Measurements from ENCODE around the gene WSCD1.

Gene WSCD1

GRCh38 chr17:6085812-6086211 is 15.6 kb downstream of the WSCD1 start:
- no peak for DNase-seq (ENCODE audit: low read depth in 2 of 2)

- no peak for DNase-seq (ENCODE audit: low read depth in 2 of 2)
These were observed 16.6 kb downstream of the WSCD1 start for GRCh38 chr17:6086603-6087400.

- no peak for DNase-seq (ENCODE audit: low read depth in 2 of 2)
These were observed 18.0 kb downstream of the WSCD1 start for GRCh38 chr17:6088141-6088540.

GRCh38 chr17:6090253-6090652 is 20.1 kb downstream of the WSCD1 start:
- no peak for DNase-seq (ENCODE audit: low read depth in 2 of 2)

- DNase-seq (ENCODE audit: low read depth in 2 of 2) = no peak
These were observed 22.2 kb downstream of the WSCD1 start for GRCh38 chr17:6092182-6092902.

- no peak for DNase-seq (ENCODE audit: low read depth in 2 of 2)
These were observed 22.8 kb downstream of the WSCD1 start for GRCh38 chr17:6092903-6093468.

- DNase-seq (ENCODE audit: low read depth in 2 of 2) = no peak
These were observed 24.3 kb downstream of the WSCD1 start for GRCh38 chr17:6094453-6094852.

GRCh38 chr17:6094926-6095325 is 24.7 kb downstream of the WSCD1 start:
- DNase-seq (ENCODE audit: low read depth in 2 of 2) = no peak

- DNase-seq (ENCODE audit: low read depth in 2 of 2) = no peak
These were observed 25.3 kb downstream of the WSCD1 start for GRCh38 chr17:6095501-6095900.

- DNase-seq (ENCODE audit: low read depth in 2 of 2) = no peak
These were observed 26.2 kb downstream of the WSCD1 start for GRCh38 chr17:6096201-6097004.

- no peak for DNase-seq (ENCODE audit: low read depth in 2 of 2)
These were observed 26.8 kb downstream of the WSCD1 start for GRCh38 chr17:6097005-6097279.

- no peak for DNase-seq (ENCODE audit: low read depth in 2 of 2)
These were observed 28.1 kb downstream of the WSCD1 start for GRCh38 chr17:6098050-6098822.

- no peak for DNase-seq (ENCODE audit: low read depth in 2 of 2)
These were observed 28.6 kb downstream of the WSCD1 start for GRCh38 chr17:6098823-6099180.

GRCh38 chr17:6099492-6099891 is 29.3 kb downstream of the WSCD1 start:
- DNase-seq (ENCODE audit: low read depth in 2 of 2) = no peak

GRCh38 chr17:6100146-6100545 is 30.0 kb downstream of the WSCD1 start:
- DNase-seq (ENCODE audit: low read depth in 2 of 2) = no peak

- no peak for DNase-seq (ENCODE audit: low read depth in 2 of 2)
These were observed 30.8 kb downstream of the WSCD1 start for GRCh38 chr17:6100891-6101500.

GRCh38 chr17:6101706-6102105 is 31.5 kb downstream of the WSCD1 start:
- no peak for DNase-seq (ENCODE audit: low read depth in 2 of 2)

GRCh38 chr17:6102615-6103014 is 32.4 kb downstream of the WSCD1 start:
- no peak for DNase-seq (ENCODE audit: low read depth in 2 of 2)

GRCh38 chr17:6104956-6105648 is 34.9 kb downstream of the WSCD1 start:
- no peak for DNase-seq (ENCODE audit: low read depth in 2 of 2)

GRCh38 chr17:6105649-6106007 is 35.4 kb downstream of the WSCD1 start:
- DNase-seq (ENCODE audit: low read depth in 2 of 2) = no peak

- no peak for DNase-seq (ENCODE audit: low read depth in 2 of 2)
These were observed 36.0 kb downstream of the WSCD1 start for GRCh38 chr17:6106212-6106611.
